NCI-H460 (cell line): ENCODE data around the gene MORN5. TPM values are rescaled to one million over a fixed set of nuclear protein-coding genes. Genes with fewer than 3 reads are reported as not detected.

Experiments used
- DNase-seq: peaks from one replicate; pipeline ENCODE4 v3.0.0-alpha.2; 2016; ENCODE audit warnings: low read depth; ENCODE audit errors: extremely low read depth
- total RNA-seq: library from RNA; depleted of rRNA; stranded (reverse); fragments of >200 nt; shearing (Covaris generic); gene quantifications from 2 replicates; pipeline ENCODE4 v1.2.3, GENCODE V29; 2014

MORN5 gene
- total RNA-seq, 1 experiment from 2014 or later, result not detected

DNA sequence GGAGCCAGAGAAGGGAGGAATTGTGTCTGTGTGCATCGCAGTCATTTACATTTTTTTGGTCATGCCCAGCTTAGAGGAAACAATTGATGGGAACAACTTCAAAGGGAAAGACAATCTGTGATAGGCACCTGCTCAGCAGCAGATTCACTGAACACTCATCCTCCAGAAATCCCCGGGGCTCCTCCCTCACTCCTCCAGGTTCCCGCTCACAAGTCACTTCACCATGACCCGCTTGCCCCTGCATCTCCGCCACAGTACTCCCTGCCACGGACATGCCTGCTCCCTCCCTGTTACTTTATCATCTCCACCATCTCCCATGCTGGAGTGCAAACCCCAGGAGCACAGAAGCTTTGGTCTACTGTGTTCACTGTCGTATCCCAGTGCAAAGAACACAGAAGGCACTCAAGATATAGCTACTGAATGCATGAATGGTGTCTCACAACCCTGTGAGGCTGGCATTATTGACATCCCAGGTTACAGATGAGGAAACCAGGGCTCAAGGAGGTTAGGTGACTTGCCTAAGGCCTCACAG lies 52.8 kb downstream of the MORN5 start:
- no peak for DNase-seq

DNA sequence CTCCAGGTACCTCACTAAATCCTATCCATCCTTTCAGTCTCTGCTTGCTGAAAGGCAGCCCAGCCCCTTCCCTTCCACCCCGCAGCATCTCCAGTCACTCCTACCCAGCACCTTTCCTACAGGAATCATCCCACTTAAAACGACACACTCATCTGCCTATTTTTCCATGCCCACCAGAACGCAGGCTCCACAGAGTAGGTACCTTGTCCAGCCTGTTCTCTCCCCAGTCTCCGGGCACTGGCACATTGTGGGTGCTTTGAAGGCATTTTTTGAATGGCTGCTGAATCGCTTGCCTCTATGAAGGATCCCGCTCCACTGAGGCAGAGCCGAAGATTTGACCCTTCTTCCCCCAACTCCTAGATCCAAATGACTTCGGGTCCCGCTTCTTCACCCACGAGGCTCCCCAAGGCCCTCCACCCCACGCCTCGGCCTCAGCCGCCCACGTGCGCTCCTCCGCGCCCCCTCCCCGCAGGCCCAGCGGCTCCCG lies 53.4 kb downstream of the MORN5 start:
- DNase-seq, result no peak

- peak; percentile 43 for DNase-seq
These were observed 54.1 kb downstream of the MORN5 start for GRCh38 chr9:122213589-122214413.

GRCh38 chr9:122214507-122214906 lies 54.8 kb downstream of the MORN5 start:
- DNase-seq, result no peak

- no peak for DNase-seq
These were observed 56.0 kb downstream of the MORN5 start for GRCh38 chr9:122215663-122216062.

- no peak for DNase-seq
These were observed 56.6 kb downstream of the MORN5 start for GRCh38 chr9:122216138-122216797.

GRCh38 chr9:122216798-122217418 lies 57.2 kb downstream of the MORN5 start:
- no peak for DNase-seq

GRCh38 chr9:122217640-122218039 lies 57.9 kb downstream of the MORN5 start:
- DNase-seq, result no peak

DNA sequence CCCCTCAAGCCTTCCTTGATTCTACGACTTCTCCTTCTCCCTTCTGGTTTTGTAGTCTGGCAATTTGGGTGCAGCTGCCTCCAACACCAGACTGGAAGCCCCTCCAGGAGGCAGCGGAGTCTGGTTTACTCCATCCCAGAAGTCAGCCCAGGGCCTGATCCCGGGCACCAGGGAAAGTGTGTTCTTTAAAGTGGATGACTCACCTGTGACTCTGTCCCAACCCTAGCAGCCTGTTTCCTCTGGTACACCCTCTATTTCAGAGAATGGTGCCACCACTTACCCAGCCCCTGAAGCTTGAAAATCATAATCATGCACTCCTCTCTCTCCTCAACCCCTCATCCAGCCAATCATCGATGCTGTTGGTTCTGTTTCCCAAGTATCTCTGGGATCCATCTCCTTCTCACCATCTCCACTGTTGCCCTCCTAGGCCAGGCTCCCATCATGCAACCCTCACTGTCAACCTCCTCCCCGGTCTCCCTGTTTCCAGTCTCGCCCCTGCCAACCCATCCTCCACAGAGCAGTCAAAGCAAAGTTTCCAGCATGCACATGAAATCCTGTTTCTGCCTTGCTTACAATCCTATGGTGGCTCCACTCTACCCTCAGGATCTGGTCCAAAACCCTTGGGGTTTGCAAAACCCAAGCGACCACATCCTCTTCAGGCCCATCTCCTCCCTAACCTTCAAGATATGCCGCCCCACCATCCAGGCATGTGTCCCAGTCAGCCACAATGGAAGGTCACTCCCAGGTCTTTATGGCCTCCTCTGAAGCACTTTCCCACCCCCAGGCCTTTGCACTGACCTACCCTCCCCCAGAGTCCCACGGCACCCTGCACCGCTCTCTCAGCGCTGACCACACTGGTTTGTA lies 58.6 kb downstream of the MORN5 start:
- no peak for DNase-seq

GRCh38 chr9:122218935-122219855 lies 59.5 kb downstream of the MORN5 start:
- DNase-seq, result no peak

DNA sequence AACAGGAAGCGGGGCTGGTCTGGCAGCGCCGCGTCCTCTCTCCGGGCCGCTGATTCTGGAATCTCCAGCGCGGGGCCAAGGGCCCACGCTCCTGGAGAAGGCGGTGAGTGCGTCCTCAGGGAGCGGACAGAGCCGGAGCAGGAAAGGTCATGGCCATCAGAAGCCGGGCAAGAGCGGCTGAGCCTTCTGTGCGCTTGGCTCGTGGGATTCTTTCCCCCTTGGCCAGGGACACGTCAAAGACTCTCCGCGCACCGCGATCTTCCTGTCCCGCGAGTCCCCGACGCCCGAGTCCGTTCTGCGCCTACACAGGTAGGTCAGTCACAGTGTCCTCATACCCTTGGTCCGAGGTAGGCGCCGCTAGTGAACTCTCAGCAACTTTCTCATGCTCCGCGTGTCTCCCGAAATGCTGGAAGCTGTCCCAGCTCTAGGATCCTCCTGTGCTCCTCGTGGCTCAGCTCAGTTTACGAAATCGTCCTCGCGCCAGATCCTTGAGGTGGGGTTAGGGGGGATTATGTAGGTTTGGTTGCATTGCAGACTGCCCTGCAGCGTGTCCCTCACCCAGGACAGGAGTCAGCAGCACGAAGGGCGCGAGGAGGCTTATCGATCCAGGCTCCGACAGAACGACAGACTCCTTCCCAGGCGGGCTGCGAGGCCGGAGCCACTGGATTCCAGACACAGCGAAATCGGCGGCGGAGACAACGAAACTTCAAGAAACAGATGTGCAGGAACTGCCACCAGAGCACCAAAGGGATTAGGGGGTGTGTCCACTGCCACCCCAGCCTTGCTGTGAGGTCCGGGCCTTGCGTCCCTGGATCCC lies 60.4 kb downstream of the MORN5 start:
- DNase-seq, result no peak

- DNase-seq, result no peak
These were observed 61.0 kb downstream of the MORN5 start for GRCh38 chr9:122220673-122221182.

DNA sequence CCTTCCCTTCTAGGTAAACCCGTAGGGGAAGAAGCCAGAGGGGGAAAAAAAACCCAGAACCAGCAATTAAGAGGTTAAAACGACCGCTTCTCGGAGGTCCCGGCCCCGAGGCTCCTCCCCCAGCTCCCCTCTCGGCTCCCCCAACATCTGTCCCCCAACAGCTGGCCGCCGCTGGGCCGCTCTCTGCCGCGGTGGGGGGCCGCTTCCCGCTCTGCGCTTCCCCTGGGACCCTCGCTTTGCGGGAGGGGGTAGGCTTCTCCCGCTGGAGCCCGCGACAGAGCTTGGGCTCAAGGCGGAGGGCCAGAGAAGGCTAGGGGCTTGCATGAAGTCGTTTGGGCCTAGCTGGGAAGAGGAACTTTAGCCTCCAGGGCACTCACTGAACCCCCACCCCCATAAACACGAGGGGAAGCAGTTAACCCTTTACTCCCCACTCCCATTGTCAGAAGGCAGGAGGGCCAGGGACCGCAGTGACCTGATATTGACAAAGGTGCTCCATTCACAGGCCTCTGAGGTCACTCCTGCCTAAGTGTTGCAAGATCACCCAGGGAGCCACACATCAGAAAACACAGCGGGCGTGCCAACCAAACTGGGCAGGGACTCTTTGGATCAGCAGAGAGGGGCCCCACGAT lies 61.6 kb downstream of the MORN5 start:
- no peak for DNase-seq

GRCh38 chr9:122222791-122223190 lies 63.1 kb downstream of the MORN5 start:
- no peak for DNase-seq

- DNase-seq, result no peak
These were observed 63.7 kb downstream of the MORN5 start for GRCh38 chr9:122223435-122223834.

DNA sequence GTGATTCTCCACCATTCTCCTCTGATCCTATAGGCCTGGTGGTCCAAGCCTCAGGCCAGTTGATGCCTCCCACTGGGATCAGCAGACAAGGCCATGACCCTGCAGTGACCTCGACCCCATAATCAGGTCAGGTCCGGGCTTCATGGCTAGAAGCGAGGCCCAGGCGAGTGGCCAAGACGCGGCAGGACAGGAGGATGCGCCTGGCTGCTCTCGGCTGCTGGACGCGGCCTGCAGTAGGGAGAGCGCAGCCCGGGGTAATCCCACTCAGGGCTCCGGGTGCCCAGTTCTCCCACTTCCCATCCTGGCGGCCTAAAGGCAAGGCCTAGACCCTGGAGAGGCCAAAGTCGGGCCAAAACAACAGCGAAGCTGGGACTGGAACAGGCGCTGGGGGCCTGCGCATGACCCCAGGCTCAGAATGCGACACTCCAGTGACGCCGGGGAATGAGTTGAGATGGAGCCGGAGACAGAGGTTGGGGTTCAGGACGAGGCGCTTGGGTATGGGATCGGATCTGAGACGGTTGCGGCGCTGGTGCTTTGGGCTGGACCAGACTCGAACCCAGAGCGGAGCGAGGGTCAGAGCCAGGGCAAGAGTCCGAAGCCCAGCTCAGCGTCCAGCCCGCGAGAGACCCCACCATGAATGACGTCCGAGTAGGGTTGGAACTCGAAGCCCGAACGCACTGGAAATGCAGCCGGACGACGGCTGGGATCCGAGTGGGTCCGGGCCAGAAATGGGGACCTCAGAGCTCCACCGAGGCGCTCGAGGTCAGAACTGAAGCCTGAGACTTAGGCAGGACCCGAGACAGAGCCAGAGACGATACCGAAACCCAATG lies 65.8 kb downstream of the MORN5 start:
- DNase-seq, result no peak
